Activated CD4-positive, CD25-positive, alpha-beta regulatory T cell treated with anti-CD3 and anti-CD28 coated beads, Interleukin-2, amount 50 U/mL, for 16 hours (primary cell): ENCODE data around the gene HAL.

Source experiments
- DNase-seq: peaks from one replicate; pipeline ENCODE4 v3.0.0-alpha.2; 2020; ENCODE audit warnings: low read depth, low spot score

The HAL gene

GRCh38 chr12:95996034-95996658 is at the start of gene HAL:
Gene HAL (minus strand): TSS chr12:95996344. CDS start chr12:95995910, 434 bp downstream.
- no peak for DNase-seq

- DNase-seq = no peak
These were observed 49.4 kb upstream of the HAL start for GRCh38 chr12:96045566-96045965.

GRCh38 chr12:96044943-96045290 is 48.8 kb upstream of the HAL start:
- DNase-seq = no peak

GRCh38 chr12:96044017-96044942 is 48.1 kb upstream of the HAL start:
- no peak for DNase-seq

GRCh38 chr12:96041181-96041580 is 45.0 kb upstream of the HAL start:
- no peak for DNase-seq

GRCh38 chr12:96040305-96041133 is 44.4 kb upstream of the HAL start:
- DNase-seq = no peak

GRCh38 chr12:96039516-96039915 is 43.4 kb upstream of the HAL start:
- no peak for DNase-seq

- no peak for DNase-seq
These were observed 40.8 kb upstream of the HAL start for GRCh38 chr12:96036765-96037455.

- peak; percentile 95 for DNase-seq
These were observed 39.4 kb upstream of the HAL start, which contains the start of gene LTA4H for GRCh38 chr12:96035283-96036236. Gene LTA4H (minus strand): TSS chr12:96035587. CDS start chr12:96035519, 68 bp downstream.

- DNase-seq = no peak
These were observed 38.6 kb upstream of the HAL start for GRCh38 chr12:96034621-96035282.

- no peak for DNase-seq
These were observed 37.6 kb upstream of the HAL start for GRCh38 chr12:96033549-96034389.

- no peak for DNase-seq
These were observed 33.7 kb upstream of the HAL start for GRCh38 chr12:96029826-96030225.

- DNase-seq = no peak
These were observed 32.4 kb upstream of the HAL start for GRCh38 chr12:96028538-96028937.

- DNase-seq = no peak
These were observed 30.2 kb upstream of the HAL start for GRCh38 chr12:96026331-96026730.

GRCh38 chr12:96025518-96025917 is 29.4 kb upstream of the HAL start:
- DNase-seq = no peak

- no peak for DNase-seq
These were observed 24.3 kb upstream of the HAL start for GRCh38 chr12:96020314-96021003.

- DNase-seq = no peak
These were observed 19.5 kb upstream of the HAL start for GRCh38 chr12:96015672-96016071.

- DNase-seq = no peak
These were observed 18.9 kb upstream of the HAL start for GRCh38 chr12:96014943-96015599.
